Mucosa of descending colon (tissue), 3 donors: ENCODE results near the gene MSMB. TPM values are rescaled to one million over a fixed set of nuclear protein-coding genes. Genes with fewer than 3 reads are reported as not detected.
"Not testable (repeated sequence)": the region's sequence is repeated elsewhere in the genome, so short reads cannot be mapped to it uniquely, and the experiment has no call there.

ENCODE experiments used
- ATAC-seq: fragments of 200-7000 bp; cut with Tn5 transposase; one replicate; pipeline ENCODE4 v1.9.1; 2020; ENCODE audit warnings: mild to moderate bottlenecking, moderate library complexity
- DNase-seq, 3 donors: peaks; one replicate each; pipeline ENCODE4 v3.0.0-alpha.2; 2020
- H3K36me3 ChIP-seq: fragments of 200-600 bp; one replicate; pipeline ENCODE4 v1.8.0; 2021; ENCODE audit warnings: low read depth, mild to moderate bottlenecking
- H3K4me1 ChIP-seq: fragments of 200-600 bp; one replicate; pipeline ENCODE4 v1.8.0; 2021; ENCODE audit warnings: low read depth, mild to moderate bottlenecking
- H3K4me3 ChIP-seq: fragments of 200-600 bp; one replicate; pipeline ENCODE4 v1.8.0; 2021; ENCODE audit warnings: mild to moderate bottlenecking
- H3K9me3 ChIP-seq: fragments of 200-600 bp; one replicate; pipeline ENCODE4 v1.8.0; 2021; ENCODE audit warnings: mild to moderate bottlenecking
- CTCF ChIP-seq: fragments of 200-600 bp; IDR thresholded peaks from one replicate; pipeline ENCODE4 v1.8.0; 2022; ENCODE audit warnings: antibody characterized with exemption, mild to moderate bottlenecking
- intact Hi-C, 2 donors: fragments of 100-400 bp; cut with DNase I in 1 of 2; cut with micrococcal nuclease in 1 of 2; formaldehyde crosslinking; loops; one replicate each; pipeline versions ENCODE4 v1.11.0 to v1.11.1; 2022; cut with DNase I, micrococcal nuclease
- total RNA-seq, 3 donors: library from RNA; stranded (reverse); fragmentation: NEBNext Ultra II Directional in 2 of 3; extraction: Animal tissue kit (Norgen Biotek cat#: 25700) in 2 of 3; gene quantifications; one replicate each; pipeline versions ENCODE4 v1.2.1 to v1.2.4, GENCODE V29; 2021 to 2023
- donor health status: DM: no; HTN: no; CAD: no; lungs with moderate emphysema.
- donor health status: DM: no; HTN: no; CAD: no.
- donor health status: DM: no; HTN: yes; CAD: no.

Gene MSMB
- total RNA-seq, 3 donors from 2014 or later: not detected

GRCh38 chr10:46005383-46005782, 40.7 kb downstream of the MSMB start:
- Histone ChIP-seq H3K4me3 (no peak overlapping the region), H3K9me3 (no peaks in the 10 kb centered on the region), H3K36me3 (peaks cover 1% of the 10 kb centered on the region), H3K4me1 (no peaks in the 10 kb centered on the region)
- intact Hi-C loops: no loop called here
- ATAC-seq: no peak
- no peak for TF ChIP-seq CTCF
- no peak for DNase-seq

GRCh38 chr10:46004963-46005362, 41.1 kb downstream of the MSMB start:
- ATAC-seq (no peak), DNase-seq (no peak)
- H3K36me3 ChIP-seq: no peaks in the 10 kb centered on the region
- no peak for TF ChIP-seq CTCF
- no peak overlapping the region for H3K4me3 ChIP-seq
- H3K4me1 ChIP-seq: no peaks in the 10 kb centered on the region
- intact Hi-C loops: no loop called here
- H3K9me3 ChIP-seq: no peaks in the 10 kb centered on the region

- DNase-seq (no peak), ATAC-seq (no peak)
- Histone ChIP-seq H3K4me1 (no peaks in the 10 kb centered on the region), H3K9me3 (no peaks in the 10 kb centered on the region), H3K4me3 (no peak overlapping the region), H3K36me3 (no peaks in the 10 kb centered on the region)
- intact Hi-C loops: no loop called here
- no peak for TF ChIP-seq CTCF
Observed at GRCh38 chr10:46002916-46003693, 43.0 kb downstream of the MSMB start.

GRCh38 chr10:46002189-46002687, 43.8 kb downstream of the MSMB start:
- H3K4me3 ChIP-seq, DNase-seq, H3K9me3 ChIP-seq, H3K36me3 ChIP-seq, H3K4me1 ChIP-seq, intact Hi-C loops, ATAC-seq: not testable (repeated sequence)

GRCh38 chr10:46001187-46001756, 44.8 kb downstream of the MSMB start:
- no peak for TF ChIP-seq CTCF
- Histone ChIP-seq H3K4me3 (no peak overlapping the region), H3K4me1 (no peaks in the 10 kb centered on the region), H3K36me3 (no peaks in the 10 kb centered on the region), H3K9me3 (no peaks in the 10 kb centered on the region)
- intact Hi-C loops: no loop called here
- DNase-seq (no peak), ATAC-seq (no peak)

GRCh38 chr10:46000538-46000937, 45.5 kb downstream of the MSMB start:
- no peaks in the 10 kb centered on the region for H3K4me1 ChIP-seq
- intact Hi-C loops: no loop called here
- no peak for DNase-seq
- TF ChIP-seq CTCF: no peak
- no peak for ATAC-seq
- no peaks in the 10 kb centered on the region for H3K9me3 ChIP-seq
- H3K4me3 ChIP-seq: no peak overlapping the region
- H3K36me3 ChIP-seq: no peaks in the 10 kb centered on the region

- ATAC-seq, H3K4me1 ChIP-seq, H3K9me3 ChIP-seq, H3K36me3 ChIP-seq, intact Hi-C loops, H3K4me3 ChIP-seq, DNase-seq: not testable (repeated sequence)
Observed at GRCh38 chr10:45999955-46000354, 46.1 kb downstream of the MSMB start.
